GM10266 (cell line): Measurements from ENCODE around the gene HACL1.

ENCODE experiments used
- DNase-seq: peaks from one replicate; pipeline ENCODE4 v3.0.0; 2012; ENCODE audit errors: extremely low spot score
- CTCF ChIP-seq: IDR thresholded peaks from 2 replicates; pipeline ENCODE4 v1.5.1; 2012; ENCODE audit warnings: mild to moderate bottlenecking, low read depth; ENCODE audit not compliant: control insufficient read depth, insufficient read depth; ENCODE audit errors: missing control alignments

Gene HACL1

GRCh38 chr3:15523660-15524417 is 77.5 kb downstream of the HACL1 start:
- no peak for DNase-seq

GRCh38 chr3:15522016-15522415 is 79.4 kb downstream of the HACL1 start:
- no peak for TF ChIP-seq CTCF
- DNase-seq, result no peak

More at GRCh38 chr3:15523660-15524417, 77.5 kb downstream of the HACL1 start:
- TF ChIP-seq CTCF, result no peak

- no peak for DNase-seq
- no peak for TF ChIP-seq CTCF
Measured at GRCh38 chr3:15521573-15521965, 79.8 kb downstream of the HACL1 start, which contains the start of gene COLQ. Gene COLQ (minus strand): TSS chr3:15521706. CDS start chr3:15521625, 81 bp downstream.

GRCh38 chr3:15520804-15521572 is 80.4 kb downstream of the HACL1 start:
- DNase-seq, result no peak
- no peak for TF ChIP-seq CTCF

- no peak for DNase-seq
Measured at GRCh38 chr3:15520185-15520584, 81.2 kb downstream of the HACL1 start.

GRCh38 chr3:15519096-15519495 is 82.3 kb downstream of the HACL1 start:
- no peak for TF ChIP-seq CTCF
- no peak for DNase-seq

More at GRCh38 chr3:15520185-15520584, 81.2 kb downstream of the HACL1 start:
- no peak for TF ChIP-seq CTCF
